Skeletal muscle satellite cell (primary cell): ENCODE results near the gene TMIGD1. TPM values are rescaled to one million over a fixed set of nuclear protein-coding genes. Genes with fewer than 3 reads are reported as not detected.

Source experiments
- H3K27me3 ChIP-seq: 2 replicates; pipeline ENCODE4 v1.7.0; 2013; ENCODE audit warnings: low read length; ENCODE audit not compliant: control insufficient read depth, insufficient read depth
- H3K36me3 ChIP-seq: 2 replicates; pipeline ENCODE4 v1.7.0; 2013; ENCODE audit warnings: mild to moderate bottlenecking, control low read depth, low read length; ENCODE audit not compliant: insufficient read depth
- H3K4me1 ChIP-seq: 2 replicates; pipeline ENCODE4 v1.7.0; 2013; ENCODE audit warnings: low read length; ENCODE audit not compliant: control insufficient read depth, insufficient read depth
- H3K4me2 ChIP-seq: 2 replicates; pipeline ENCODE4 v1.7.0; 2013; ENCODE audit warnings: mild to moderate bottlenecking, low read length
- H3K4me3 ChIP-seq: 2 replicates; pipeline ENCODE4 v1.7.0; 2013; ENCODE audit warnings: low read length
- H3K9ac ChIP-seq: 2 replicates; pipeline ENCODE4 v1.7.0; 2013; ENCODE audit warnings: mild to moderate bottlenecking, low read depth, low read length, moderate library complexity
- H3K9me3 ChIP-seq: replicated peaks from 2 replicates; pipeline ENCODE4 v1.7.0; 2013; ENCODE audit warnings: mild to moderate bottlenecking, control low read depth, low read length
- total RNA-seq: library from RNA; depleted of rRNA; stranded (reverse); fragments of >200 nt; gene quantifications from 2 replicates; pipeline ENCODE4 v1.2.3, GENCODE V29; 2012; rRNA removed

The TMIGD1 gene
- total RNA-seq, result not detected in 2 replicates

GRCh38 chr17:30333503-30334360 lies at the start of gene TMIGD1:
Gene TMIGD1, minus strand, starts transcription at chr17:30334057. Its CDS starts 1,924 bp downstream, at chr17:30332133.
- Histone ChIP-seq H3K4me2 (no peak within 1 kb of the TSS), H3K27me3 (no peaks in the 10 kb centered on the region), H3K9ac (no peak within 1 kb of the TSS), H3K36me3 (no peaks in the 10 kb centered on the region), H3K4me1 (peaks cover 11% of the 10 kb centered on the region), H3K4me3 (no peak within 1 kb of the TSS), H3K9me3 (no peaks in the 10 kb centered on the region)

GRCh38 chr17:30382345-30382744 lies 48.5 kb upstream of the TMIGD1 start:
- Histone ChIP-seq H3K4me2 (no peak overlapping the region), H3K27me3 (no peaks in the 10 kb centered on the region), H3K9me3 (no peaks in the 10 kb centered on the region), H3K36me3 (peaks cover 11% of the 10 kb centered on the region), H3K9ac (no peak overlapping the region), H3K4me1 (peaks cover 24% of the 10 kb centered on the region), H3K4me3 (no peak overlapping the region)

GRCh38 chr17:30381340-30381659 lies 47.4 kb upstream of the TMIGD1 start:
- Histone ChIP-seq H3K9me3 (no peaks in the 10 kb centered on the region), H3K9ac (no peak overlapping the region), H3K4me3 (no peak overlapping the region), H3K4me1 (peaks cover 34% of the 10 kb centered on the region), H3K27me3 (no peaks in the 10 kb centered on the region), H3K4me2 (peak overlapping the region; percentile 39), H3K36me3 (peaks cover 8% of the 10 kb centered on the region)

- no peaks in the 10 kb centered on the region for H3K9me3 ChIP-seq
- peaks cover 5% of the 10 kb centered on the region for H3K36me3 ChIP-seq
- H3K4me1 ChIP-seq, result peaks cover 34% of the 10 kb centered on the region
- no peaks in the 10 kb centered on the region for H3K27me3 ChIP-seq
- peak overlapping the region; percentile 89 for H3K4me3 ChIP-seq
- no peak overlapping the region for H3K9ac ChIP-seq
- peak overlapping the region; percentile 91 for H3K4me2 ChIP-seq
These were observed 46.9 kb upstream of the TMIGD1 start for GRCh38 chr17:30380643-30381339.

GRCh38 chr17:30379903-30380381 lies 46.1 kb upstream of the TMIGD1 start:
- no peaks in the 10 kb centered on the region for H3K36me3 ChIP-seq
- peaks cover under 1% of the 10 kb centered on the region for H3K27me3 ChIP-seq
- H3K9ac ChIP-seq, result peak overlapping the region; percentile 85
- H3K4me2 ChIP-seq, result peak overlapping the region; percentile 91
- H3K9me3 ChIP-seq, result no peaks in the 10 kb centered on the region
- peaks cover 34% of the 10 kb centered on the region for H3K4me1 ChIP-seq
- H3K4me3 ChIP-seq, result peak overlapping the region; percentile 89

DNA sequence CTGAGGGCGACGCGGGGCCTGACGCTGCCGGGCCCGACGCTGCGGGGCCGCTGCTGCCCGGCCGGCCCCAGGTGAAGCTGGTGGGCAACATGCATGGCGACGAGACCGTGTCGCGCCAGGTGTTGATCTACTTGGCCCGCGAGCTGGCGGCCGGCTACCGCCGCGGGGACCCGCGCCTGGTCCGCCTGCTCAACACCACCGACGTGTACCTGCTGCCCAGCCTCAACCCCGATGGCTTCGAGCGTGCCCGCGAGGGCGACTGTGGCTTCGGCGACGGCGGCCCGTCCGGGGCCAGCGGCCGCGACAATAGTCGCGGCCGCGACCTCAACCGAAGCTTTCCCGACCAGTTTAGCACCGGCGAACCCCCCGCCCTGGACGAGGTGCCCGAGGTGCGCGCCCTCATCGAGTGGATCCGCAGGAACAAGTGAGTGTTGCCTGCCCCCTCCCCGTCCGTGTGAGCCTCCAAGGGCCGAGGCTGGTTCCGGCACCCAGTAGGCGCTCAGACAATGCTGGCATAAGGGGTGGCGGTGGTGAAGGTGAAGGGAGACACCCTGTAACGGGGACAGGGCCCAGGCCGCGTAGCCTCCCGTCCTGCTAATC lies 45.5 kb upstream of the TMIGD1 start:
- Histone ChIP-seq H3K4me1 (peaks cover 34% of the 10 kb centered on the region), H3K4me3 (peak overlapping the region; percentile 89), H3K27me3 (peaks cover 6% of the 10 kb centered on the region), H3K9me3 (no peaks in the 10 kb centered on the region), H3K9ac (peak overlapping the region; percentile 85), H3K4me2 (peak overlapping the region; percentile 91), H3K36me3 (no peaks in the 10 kb centered on the region)

DNA sequence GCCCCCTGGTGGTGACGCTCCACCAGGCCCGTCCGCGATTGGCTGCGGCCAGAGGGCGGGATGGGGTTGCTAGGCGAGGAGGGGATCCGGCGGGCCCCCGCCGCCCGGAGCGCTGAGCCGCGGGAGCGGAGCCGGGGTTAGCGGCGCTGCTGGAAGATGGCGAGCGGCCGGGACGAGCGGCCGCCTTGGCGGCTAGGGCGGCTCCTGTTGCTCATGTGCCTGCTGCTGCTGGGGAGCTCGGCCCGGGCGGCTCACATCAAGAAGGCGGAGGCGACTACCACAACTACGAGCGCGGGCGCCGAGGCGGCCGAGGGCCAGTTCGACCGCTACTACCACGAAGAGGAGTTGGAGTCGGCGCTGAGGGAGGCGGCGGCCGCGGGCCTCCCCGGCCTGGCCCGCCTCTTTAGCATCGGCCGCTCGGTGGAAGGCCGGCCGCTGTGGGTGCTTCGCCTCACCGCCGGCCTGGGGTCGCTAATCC lies 45.0 kb upstream of the TMIGD1 start, which contains the start of gene CPD:
TSS of gene CPD (plus strand) at position 103 of the 478 bp plus-strand sequence. CDS start at position 157, 54 bp downstream.
- Histone ChIP-seq H3K4me3 (peak within 1 kb of the TSS; percentile 89), H3K4me2 (peak within 1 kb of the TSS; percentile 91), H3K9me3 (no peaks in the 10 kb centered on the region), H3K36me3 (no peaks in the 10 kb centered on the region), H3K27me3 (peaks cover 6% of the 10 kb centered on the region), H3K4me1 (peaks cover 34% of the 10 kb centered on the region), H3K9ac (peak within 1 kb of the TSS; percentile 85)

GRCh38 chr17:30378241-30378824 lies 44.5 kb upstream of the TMIGD1 start:
- H3K4me1 ChIP-seq, result peaks cover 34% of the 10 kb centered on the region
- H3K36me3 ChIP-seq, result no peaks in the 10 kb centered on the region
- peaks cover 6% of the 10 kb centered on the region for H3K27me3 ChIP-seq
- peak overlapping the region; percentile 91 for H3K4me2 ChIP-seq
- H3K9ac ChIP-seq, result peak overlapping the region; percentile 85
- H3K9me3 ChIP-seq, result no peaks in the 10 kb centered on the region
- peak overlapping the region; percentile 89 for H3K4me3 ChIP-seq

GRCh38 chr17:30377574-30378240 lies 43.9 kb upstream of the TMIGD1 start:
- H3K4me3 ChIP-seq, result peak overlapping the region; percentile 89
- no peaks in the 10 kb centered on the region for H3K9me3 ChIP-seq
- no peak overlapping the region for H3K9ac ChIP-seq
- H3K4me1 ChIP-seq, result peaks cover 34% of the 10 kb centered on the region
- peaks cover 6% of the 10 kb centered on the region for H3K27me3 ChIP-seq
- peak overlapping the region; percentile 91 for H3K4me2 ChIP-seq
- H3K36me3 ChIP-seq, result no peaks in the 10 kb centered on the region

GRCh38 chr17:30376621-30377452 lies 43.0 kb upstream of the TMIGD1 start:
- Histone ChIP-seq H3K9ac (no peak overlapping the region), H3K27me3 (peaks cover 6% of the 10 kb centered on the region), H3K4me1 (peaks cover 34% of the 10 kb centered on the region), H3K9me3 (no peaks in the 10 kb centered on the region), H3K4me2 (peak overlapping the region; percentile 34), H3K4me3 (no peak overlapping the region), H3K36me3 (no peaks in the 10 kb centered on the region)
